Vagina (tissue), 2 donors: ENCODE data around the gene ARHGDIB.

Experiments
- CTCF ChIP-seq, 3 experiments: fragments of 450-650 bp in 2 of 3; fragments of 200-600 bp in 1 of 3; sonication (generic) in 1 of 3; IDR thresholded peaks; one replicate each; pipeline ENCODE4 v1.5.1; 2017 to 2019; ENCODE audit warnings: antibody characterized with exemption in 3 of 3, mild to moderate bottlenecking in 2 of 3, moderate library complexity in 2 of 3
- POLR2A ChIP-seq, 2 donors: fragments of 450-650 bp; IDR thresholded peaks; one replicate each; pipeline ENCODE4 v1.6.1; 2017; ENCODE audit warnings: antibody characterized with exemption in 2 of 2, mild to moderate bottlenecking in 2 of 2, moderate library complexity in 2 of 2

- TF ChIP-seq CTCF (IDR thresholded peaks at IDR 0.05) (no peak), POLR2A (IDR thresholded peaks at IDR 0.05) (no peak)
These were observed 31.3 kb upstream of the ARHGDIB start for GRCh38 chr12:14992673-14993072.
